ENCODE data around the gene HERC3. TPM values are rescaled to one million over a fixed set of nuclear protein-coding genes. Genes with fewer than 3 reads are reported as not detected.

The HERC3 gene
- polyA plus RNA-seq, 3 donors, result 30.5 to 36.9 (median 36.7) TPM

DNA sequence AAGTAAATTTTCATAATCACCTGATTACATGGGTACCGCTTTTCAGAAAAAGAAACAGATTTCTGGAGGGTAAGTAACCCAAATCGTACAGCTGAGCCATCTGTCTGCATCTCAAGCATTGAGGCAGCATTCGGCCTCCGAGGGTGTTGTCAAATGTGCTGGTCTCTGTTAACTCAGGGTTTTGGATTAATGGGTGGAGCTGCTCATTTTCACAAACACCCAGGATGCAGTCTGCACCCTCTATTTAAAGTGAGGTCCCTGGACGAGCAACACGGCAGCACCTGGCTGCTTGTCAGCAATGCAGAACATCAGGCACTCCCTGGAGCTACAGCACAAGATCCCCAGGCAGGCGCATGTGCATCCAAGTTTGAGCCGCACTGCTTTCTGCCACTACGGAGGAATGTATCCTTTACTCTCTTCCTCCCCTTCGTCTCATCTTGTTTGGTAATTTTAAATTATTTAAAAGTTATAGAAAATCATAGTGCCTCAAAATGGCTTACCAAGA, 130.0 kb downstream of the HERC3 start:
- Histone ChIP-seq H3K9me3 (replicated peaks in 1 of 2; ENCODE audit: control insufficient read depth in 1 of 2, insufficient read depth in 1 of 2, low read length in 2 of 2) (peaks cover 7 to 11% of the 10 kb centered on the region in 2 donors), H3K4me2 (replicated peaks; ENCODE audit: extremely low read depth, low read length, poor library complexity, severe bottlenecking) (no peak overlapping the region), H3K27me3 (ENCODE audit: control insufficient read depth in 2 of 2, insufficient read depth in 2 of 2, low read length in 2 of 2) (no peaks in the 10 kb centered on the region), H3K79me2 (ENCODE audit: insufficient read depth, low read length) (no peaks in the 10 kb centered on the region), H3K4me1 (ENCODE audit: control insufficient read depth in 1 of 2, insufficient read depth in 2 of 2, low read length in 2 of 2) (peaks cover 12 to 17% of the 10 kb centered on the region in 2 donors), H3K9ac (ENCODE audit: insufficient read depth, low read length, poor library complexity, severe bottlenecking) (no peak overlapping the region), H3K27ac (ENCODE audit: low read depth in 1 of 2, low read length in 2 of 2) (no peak overlapping the region), H3K4me3 (replicated peaks in 1 of 3; ENCODE audit: low read depth in 2 of 3, low read length in 3 of 3) (no peak overlapping the region), H3K36me3 (replicated peaks in 1 of 2; ENCODE audit: control insufficient read depth in 1 of 2, insufficient read depth in 2 of 2, low read length in 2 of 2) (peaks cover 64 to 97% of the 10 kb centered on the region in 2 donors), H4K20me1 (ENCODE audit: insufficient read depth, low read length) (peaks cover 24% of the 10 kb centered on the region), H2AFZ (ENCODE audit: insufficient read depth, low read depth, low read length, poor library complexity, severe bottlenecking) (no peak overlapping the region)
- no peak for DNase-seq
- Mint-ChIP-seq H3K27me3 (ENCODE audit: low read depth in 3 of 3) (no peaks in the 10 kb centered on the region), H3K36me3 (peaks cover 81 to 85% of the 10 kb centered on the region in 2 donors), H3K4me3 (no peak overlapping the region), H3K4me1 (peaks cover 18% of the 10 kb centered on the region), H3K27ac (no peak overlapping the region), H3K9me3 (peaks cover 6 to 17% (median 16%) of the 10 kb centered on the region in 7 donors)
- 91% methylated on average over 5 of the region's 10 CpGs for WGBS (ENCODE audit: insufficient coverage)
- TF ChIP-seq, protein P1, sequence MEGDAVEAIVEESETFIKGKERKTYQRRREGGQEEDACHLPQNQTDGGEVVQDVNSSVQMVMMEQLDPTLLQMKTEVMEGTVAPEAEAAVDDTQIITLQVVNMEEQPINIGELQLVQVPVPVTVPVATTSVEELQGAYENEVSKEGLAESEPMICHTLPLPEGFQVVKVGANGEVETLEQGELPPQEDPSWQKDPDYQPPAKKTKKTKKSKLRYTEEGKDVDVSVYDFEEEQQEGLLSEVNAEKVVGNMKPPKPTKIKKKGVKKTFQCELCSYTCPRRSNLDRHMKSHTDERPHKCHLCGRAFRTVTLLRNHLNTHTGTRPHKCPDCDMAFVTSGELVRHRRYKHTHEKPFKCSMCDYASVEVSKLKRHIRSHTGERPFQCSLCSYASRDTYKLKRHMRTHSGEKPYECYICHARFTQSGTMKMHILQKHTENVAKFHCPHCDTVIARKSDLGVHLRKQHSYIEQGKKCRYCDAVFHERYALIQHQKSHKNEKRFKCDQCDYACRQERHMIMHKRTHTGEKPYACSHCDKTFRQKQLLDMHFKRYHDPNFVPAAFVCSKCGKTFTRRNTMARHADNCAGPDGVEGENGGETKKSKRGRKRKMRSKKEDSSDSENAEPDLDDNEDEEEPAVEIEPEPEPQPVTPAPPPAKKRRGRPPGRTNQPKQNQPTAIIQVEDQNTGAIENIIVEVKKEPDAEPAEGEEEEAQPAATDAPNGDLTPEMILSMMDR (IDR thresholded peaks at IDR 0.05), result no peak
- intact Hi-C loops (cut with micrococcal nuclease), result no loop called here

DNA sequence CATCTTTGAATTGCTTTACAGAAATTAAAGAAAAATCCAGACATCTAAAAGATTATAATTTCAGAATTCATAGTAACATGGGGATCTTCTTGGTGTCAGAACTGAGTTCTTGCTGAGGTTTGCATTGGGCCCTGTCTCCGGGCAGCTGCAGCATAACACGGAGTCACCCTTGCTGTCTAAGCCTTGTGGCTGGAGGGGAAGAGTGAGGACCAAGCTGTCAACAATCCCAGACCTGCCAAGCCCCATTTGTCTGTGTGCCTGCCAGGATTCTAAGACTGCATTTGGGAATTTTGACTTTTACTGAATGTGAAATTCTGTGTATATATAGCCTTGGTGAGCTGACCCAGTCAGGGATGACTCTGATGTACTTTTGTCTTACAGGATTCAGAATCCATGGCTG, 130.5 kb downstream of the HERC3 start:
- peaks cover 12 to 17% of the 10 kb centered on the region in 2 donors for H3K4me1 ChIP-seq (ENCODE audit: control insufficient read depth in 1 of 2, insufficient read depth in 2 of 2, low read length in 2 of 2)
- peaks cover 66 to 97% of the 10 kb centered on the region in 2 donors for H3K36me3 ChIP-seq (replicated peaks in 1 of 2; ENCODE audit: control insufficient read depth in 1 of 2, insufficient read depth in 2 of 2, low read length in 2 of 2)
- no peak for DNase-seq
- Mint-ChIP-seq H3K4me3 (no peak overlapping the region), H3K27me3 (ENCODE audit: low read depth in 3 of 3) (no peaks in the 10 kb centered on the region), H3K27ac (peak overlapping the region in 1 of 7 donors; percentile 35), H3K36me3 (peaks cover 81 to 85% of the 10 kb centered on the region in 2 donors), H3K4me1 (peaks cover 18% of the 10 kb centered on the region), H3K9me3 (peaks cover 3 to 12% (median 11%) of the 10 kb centered on the region in 7 donors)
- WGBS (ENCODE audit: insufficient coverage), result 100% methylated on average over 2 of the region's 2 CpGs
- TF ChIP-seq, protein P1 (IDR thresholded peaks at IDR 0.05), result no peak
- intact Hi-C loops (cut with micrococcal nuclease), result no loop called here
- no peaks in the 10 kb centered on the region for H3K79me2 ChIP-seq (ENCODE audit: insufficient read depth, low read length)
- H3K9me3 ChIP-seq (replicated peaks in 1 of 2; ENCODE audit: control insufficient read depth in 1 of 2, insufficient read depth in 1 of 2, low read length in 2 of 2), result peaks cover 2 to 10% of the 10 kb centered on the region in 2 donors
- H3K27me3 ChIP-seq (ENCODE audit: control insufficient read depth in 2 of 2, insufficient read depth in 2 of 2, low read length in 2 of 2), result no peaks in the 10 kb centered on the region
- peaks cover 27% of the 10 kb centered on the region for H4K20me1 ChIP-seq (ENCODE audit: insufficient read depth, low read length)
- H2AFZ ChIP-seq (ENCODE audit: insufficient read depth, low read depth, low read length, poor library complexity, severe bottlenecking), result no peak overlapping the region
- H3K4me3 ChIP-seq (replicated peaks in 1 of 3; ENCODE audit: low read depth in 2 of 3, low read length in 3 of 3), result no peak overlapping the region
- peak overlapping the region in 1 of 2 donors; percentile 15 for H3K27ac ChIP-seq (ENCODE audit: low read depth in 1 of 2, low read length in 2 of 2)
- H3K9ac ChIP-seq (ENCODE audit: insufficient read depth, low read length, poor library complexity, severe bottlenecking), result no peak overlapping the region
- H3K4me2 ChIP-seq (replicated peaks; ENCODE audit: extremely low read depth, low read length, poor library complexity, severe bottlenecking), result no peak overlapping the region
